IMR-90 (cell line): ENCODE measurements around the gene ROBO2. TPM values are rescaled to one million over a fixed set of nuclear protein-coding genes. Genes with fewer than 3 reads are reported as not detected.

Source experiments
- ATAC-seq: fragments of 200-7000 bp; cut with Tn5 transposase; 2 replicates; pipeline ENCODE4 v1.9.1; 2020; ENCODE audit warnings: low read depth, mild to moderate bottlenecking, moderate library complexity
- BruUV-seq: library from RNA; stranded (reverse); fragments of 400-500 nt; replicated peaks from 2 replicates; lab custom pipeline; 2021; lab: Mats Ljungman, UMichigan
- CTCF ChIA-PET: fragments of 300-600 bp; formaldehyde crosslinking; extraction: SDS; loops from one replicate; lab custom pipeline; 2021; ENCODE audit warnings: antibody characterized with exemption; lab: Yijun Ruan, JAX
- POLR2A ChIA-PET: fragments of 300-600 bp; sonication (Branson Sonifier 250); formaldehyde crosslinking; loops from one replicate; lab custom pipeline; 2022; ENCODE audit warnings: antibody characterized with exemption; ENCODE audit not compliant: unreplicated experiment; lab: Charles Lee
- DNase-seq: peaks from one replicate; pipeline ENCODE4 v3.0.0; 2013
- H2AFZ ChIP-seq: replicated peaks from 2 replicates; pipeline ENCODE3; 2013; ENCODE audit warnings: low read length, mild to moderate bottlenecking; ENCODE audit not compliant: poor library complexity
- H2AK5ac ChIP-seq: 2 replicates; pipeline ENCODE4 v1.6.1; 2013; ENCODE audit warnings: low read depth, low read length, inconsistent platforms
- H2AK9ac ChIP-seq: replicated peaks from 2 replicates; pipeline ENCODE3; 2013; ENCODE audit warnings: mild to moderate bottlenecking, low read depth, low read length, moderate library complexity; ENCODE audit not compliant: poor library complexity
- H2BK120ac ChIP-seq: 2 replicates; pipeline ENCODE4 v1.6.1; 2013; ENCODE audit warnings: low read depth, low read length, inconsistent platforms
- H2BK15ac ChIP-seq: 3 replicates; pipeline ENCODE4 v1.6.1; 2013; ENCODE audit warnings: low read depth, low read length, inconsistent platforms
- H2BK20ac ChIP-seq: 2 replicates; pipeline ENCODE4 v1.6.1; 2013; ENCODE audit warnings: low read depth, mild to moderate bottlenecking, inconsistent platforms, low read length, moderate library complexity
- H2BK5ac ChIP-seq: 2 replicates; pipeline ENCODE4 v1.6.1; 2013; ENCODE audit warnings: mild to moderate bottlenecking, low read depth, low read length, inconsistent platforms; ENCODE audit not compliant: poor library complexity, severe bottlenecking
- H3K14ac ChIP-seq: replicated peaks from 2 replicates; pipeline ENCODE4 v1.6.1; 2013; ENCODE audit warnings: low read depth, low read length, inconsistent platforms
- H3K18ac ChIP-seq: 2 replicates; pipeline ENCODE4 v1.6.1; 2013; ENCODE audit warnings: low read depth, low read length, control low read depth
- H3K23ac ChIP-seq: 2 replicates; pipeline ENCODE4 v1.6.1; 2013; ENCODE audit warnings: low read depth, low read length, inconsistent platforms
- H3K27ac ChIP-seq: 2 replicates; pipeline ENCODE4 v1.5.1; 2013; ENCODE audit warnings: mild to moderate bottlenecking, control low read depth, low read length; ENCODE audit not compliant: insufficient read depth
- H3K27me3 ChIP-seq: 2 replicates; pipeline ENCODE4 v1.6.1; 2013; ENCODE audit warnings: low read length; ENCODE audit not compliant: control insufficient read depth, insufficient read depth
- H3K36me3 ChIP-seq: 2 replicates; pipeline ENCODE4 v1.6.1; 2013; ENCODE audit warnings: low read length, mixed read lengths; ENCODE audit not compliant: control insufficient read depth, insufficient read depth
- H3K4ac ChIP-seq: 2 replicates; pipeline ENCODE4 v1.6.1; 2013; ENCODE audit warnings: low read depth, low read length, inconsistent platforms
- H3K4me1 ChIP-seq: 2 replicates; pipeline ENCODE4 v1.6.1; 2013; ENCODE audit warnings: low read length, mixed read lengths; ENCODE audit not compliant: control insufficient read depth, insufficient read depth
- H3K4me2 ChIP-seq: 2 replicates; pipeline ENCODE4 v1.6.1; 2013; ENCODE audit warnings: low read depth, mild to moderate bottlenecking, control low read depth, low read length, moderate library complexity
- H3K4me3 ChIP-seq: 2 replicates; pipeline ENCODE4 v1.5.1; 2013; ENCODE audit warnings: low read depth, mild to moderate bottlenecking, control low read depth, low read length, moderate library complexity; ENCODE audit not compliant: insufficient read depth
- H3K56ac ChIP-seq: 2 replicates; pipeline ENCODE4 v1.6.1; 2013; ENCODE audit warnings: low read length, inconsistent platforms; ENCODE audit not compliant: insufficient read depth; ENCODE audit errors: extremely low read depth
- H3K79me1 ChIP-seq, 2 experiments: 2 replicates each; pipeline ENCODE4 v1.6.1; 2013; ENCODE audit warnings: low read length in 2 of 2, inconsistent platforms in 1 of 2, low read depth in 1 of 2
- H3K9ac ChIP-seq: 2 replicates; pipeline ENCODE4 v1.6.1; 2013; ENCODE audit warnings: low read depth, low read length, control low read depth
- H3K9me1 ChIP-seq: 2 replicates; pipeline ENCODE4 v1.6.1; 2013; ENCODE audit warnings: low read length, inconsistent platforms; ENCODE audit not compliant: insufficient read depth
- H3K9me3 ChIP-seq: 2 replicates; pipeline ENCODE4 v1.6.1; 2013; ENCODE audit warnings: low read length; ENCODE audit not compliant: control insufficient read depth, insufficient read depth
- H4K20me1 ChIP-seq: 2 replicates; pipeline ENCODE4 v1.6.1; 2013; ENCODE audit warnings: low read length, inconsistent platforms; ENCODE audit not compliant: insufficient read depth
- H4K5ac ChIP-seq: 2 replicates; pipeline ENCODE4 v1.6.1; 2013; ENCODE audit warnings: mild to moderate bottlenecking, low read depth, low read length, control low read depth
- H4K8ac ChIP-seq, 2 experiments: 2 replicates each; pipeline ENCODE4 v1.6.1; 2013; ENCODE audit warnings: low read depth in 2 of 2, low read length in 2 of 2, control low read depth in 1 of 2, inconsistent platforms in 1 of 2
- H4K91ac ChIP-seq: 2 replicates; pipeline ENCODE4 v1.6.1; 2013; ENCODE audit warnings: low read depth, low read length, inconsistent platforms; ENCODE audit not compliant: insufficient read depth
- CEBPB ChIP-seq: IDR thresholded peaks from 2 replicates; pipeline ENCODE4 v1.6.1; 2012; ENCODE audit warnings: low read depth, low read length, improper control_type of control experiment
- CHD1 ChIP-seq: IDR thresholded peaks from 2 replicates; pipeline ENCODE4 v1.6.1; 2012; ENCODE audit warnings: low read depth, low read length, improper control_type of control experiment
- ELK1 ChIP-seq: fragments of 150-350 bp; IDR thresholded peaks from 2 replicates; pipeline ENCODE4 v1.6.1; 2016; ENCODE audit warnings: low read depth, mild to moderate bottlenecking, low read length, moderate library complexity, borderline replicate concordance
- FOS ChIP-seq: fragments of 150-350 bp; IDR thresholded peaks from 2 replicates; pipeline ENCODE4 v1.6.1; 2016; ENCODE audit warnings: low read depth, low read length
- MAFK ChIP-seq: IDR thresholded peaks from 2 replicates; pipeline ENCODE4 v1.6.1; 2012; ENCODE audit warnings: low read depth, low read length, improper control_type of control experiment
- MXI1 ChIP-seq: IDR thresholded peaks from 2 replicates; pipeline ENCODE4 v1.6.1; 2012; ENCODE audit warnings: low read depth, mild to moderate bottlenecking, low read length, moderate library complexity, borderline replicate concordance
- NFE2L2 ChIP-seq: fragments of 150-350 bp; IDR thresholded peaks from 2 replicates; pipeline ENCODE4 v1.6.1; 2016; ENCODE audit warnings: low read depth, mild to moderate bottlenecking, low read length
- POLR2A ChIP-seq: IDR thresholded peaks from 2 replicates; pipeline ENCODE4 v1.6.1; 2012; ENCODE audit warnings: mild to moderate bottlenecking, low read depth, low read length
- RAD21 ChIP-seq: IDR thresholded peaks from 2 replicates; pipeline ENCODE4 v1.6.1; 2012; ENCODE audit warnings: low read length, improper control_type of control experiment
- WGBS, 2 experiments: methylation state at CpG; one replicate each; pipeline versions ENCODE4 v1.1.5 to v1.1.7; 2013; ENCODE audit warnings: missing lambda C conversion rate in 2 of 2; ENCODE audit not compliant: insufficient read length in 1 of 2; ENCODE audit errors: extremely low coverage in 2 of 2; 5-methylcytosine and 5-hydroxymethylcytosine counted together
- dilution Hi-C: fragments of 300-500 bp; cut with HindIII; formaldehyde crosslinking; loops from one replicate; pipeline ENCODE4 v1.14.3; 2018; ENCODE audit warnings: low sequenced_read_pairs; ENCODE audit not compliant: unreplicated experiment
- in situ Hi-C: fragments of 300-500 bp; cut with MboI; formaldehyde crosslinking; loops from 3 replicates; pipeline ENCODE4 v1.14.3; 2019; ENCODE audit warnings: low sequenced_read_pairs, inconsistent platforms, mixed read lengths
- intact Hi-C: fragments of 100-400 bp; cut with micrococcal nuclease; formaldehyde crosslinking; loops from 2 replicates; pipeline ENCODE4 v1.10.0; 2022
- polyA plus RNA-seq, 3 experiments: library from polyadenylated mRNA; depleted of rRNA; stranded (reverse); fragments of >200 nt; gene quantifications; 2 replicates each; pipeline ENCODE4 v1.2.3, GENCODE V29; 2012; ENCODE audit warnings: low replicate concordance in 1 of 3
- total RNA-seq: library from RNA; depleted of rRNA; stranded (reverse); fragments of >200 nt; gene quantifications from 2 replicates; pipeline ENCODE4 v1.2.3, GENCODE V29; 2012
- TF ChIP-seq, protein P1 (sequence below): fragments of 150-350 bp; IDR thresholded peaks from 2 replicates; pipeline ENCODE4 v1.6.1; 2017; ENCODE audit warnings: mild to moderate bottlenecking, antibody characterized with exemption, low read length, low read depth

The ROBO2 gene
- total and polyA plus RNA-seq, 2 of the 4 experiments (the other 2 are of a cell fraction), result 9.3 to 14.5 TPM

- CTCF ChIA-PET, result no interaction called here
- no TSS peak for BruUV-seq
Observed at GRCh38 chr3:77150028-77150427, 110.1 kb downstream of the ROBO2 start.

More at GRCh38 chr3:77150028-77150427, 110.1 kb downstream of the ROBO2 start:
- Histone ChIP-seq H3K4me2 (no peak overlapping the region), H2BK15ac (no peak overlapping the region), H3K27ac (no peak overlapping the region), H4K5ac (no peak overlapping the region), H2BK20ac (no peak overlapping the region), H3K56ac (no peak overlapping the region), H3K9me1 (no peaks in the 10 kb centered on the region), H3K79me1 (no peaks in the 10 kb centered on the region), H3K27me3 (no peaks in the 10 kb centered on the region), H3K9me3 (no peaks in the 10 kb centered on the region), H2BK120ac (no peak overlapping the region), H3K4ac (no peak overlapping the region), H4K20me1 (no peaks in the 10 kb centered on the region), H3K18ac (no peak overlapping the region), H2BK5ac (no peak overlapping the region), H3K4me1 (no peaks in the 10 kb centered on the region), H4K8ac (no peak overlapping the region), H3K14ac (no peak overlapping the region), H3K9ac (no peak overlapping the region), H3K36me3 (no peaks in the 10 kb centered on the region), H3K23ac (no peak overlapping the region), H2AK5ac (no peak overlapping the region), H2AFZ (no peak overlapping the region), H2AK9ac (no peak overlapping the region), H4K91ac (no peak overlapping the region), H3K4me3 (no peak overlapping the region)
- TF ChIP-seq ELK1, result no peak
- TF ChIP-seq, protein P1, sequence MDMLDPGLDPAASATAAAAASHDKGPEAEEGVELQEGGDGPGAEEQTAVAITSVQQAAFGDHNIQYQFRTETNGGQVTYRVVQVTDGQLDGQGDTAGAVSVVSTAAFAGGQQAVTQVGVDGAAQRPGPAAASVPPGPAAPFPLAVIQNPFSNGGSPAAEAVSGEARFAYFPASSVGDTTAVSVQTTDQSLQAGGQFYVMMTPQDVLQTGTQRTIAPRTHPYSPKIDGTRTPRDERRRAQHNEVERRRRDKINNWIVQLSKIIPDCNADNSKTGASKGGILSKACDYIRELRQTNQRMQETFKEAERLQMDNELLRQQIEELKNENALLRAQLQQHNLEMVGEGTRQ, result no peak
- no peak for TF ChIP-seq CHD1
- no peak for TF ChIP-seq FOS
- no peak for TF ChIP-seq MXI1
- TF ChIP-seq NFE2L2, result no peak
- no peak for TF ChIP-seq CEBPB
- TF ChIP-seq MAFK, result no peak
- TF ChIP-seq POLR2A, result no peak
- TF ChIP-seq RAD21, result no peak
- dilution Hi-C loops (no loop called here), intact Hi-C loops (no loop called here), in situ Hi-C loops (no loop called here)
- POLR2A ChIA-PET, result no interaction called here
- no CpG with 5 or more reads among the region's 7 CpGs for WGBS, 2 experiments
- no peak for ATAC-seq
- no peak for DNase-seq
